ENCODE data around the gene RAC3.

DNA sequence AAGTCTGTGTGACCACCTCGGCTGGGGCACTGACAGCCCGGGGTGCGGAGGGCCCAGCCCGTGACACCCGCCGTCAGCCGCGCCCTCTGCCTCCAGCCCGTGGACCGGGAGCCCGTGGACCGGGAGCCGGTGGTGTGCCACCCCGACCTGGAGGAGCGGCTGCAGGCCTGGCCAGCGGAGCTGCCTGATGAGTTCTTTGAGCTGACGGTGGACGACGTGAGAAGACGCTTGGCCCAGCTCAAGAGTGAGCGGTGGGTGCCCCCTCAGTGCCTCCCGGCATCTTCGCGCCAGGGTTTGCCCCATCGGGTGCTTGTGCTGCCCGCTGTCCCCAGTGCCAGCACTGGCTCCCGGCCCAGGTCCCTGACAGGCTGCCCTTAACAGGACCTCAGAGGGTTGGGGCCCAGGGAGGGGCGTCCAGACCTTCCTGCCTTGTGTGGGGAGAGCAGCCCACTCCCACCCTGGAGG lies 22.5 kb upstream of the RAC3 start:
- TF ChIP-seq POLR2A (IDR thresholded peaks at IDR 0.05) = no peak
- TF ChIP-seq, protein P1, sequence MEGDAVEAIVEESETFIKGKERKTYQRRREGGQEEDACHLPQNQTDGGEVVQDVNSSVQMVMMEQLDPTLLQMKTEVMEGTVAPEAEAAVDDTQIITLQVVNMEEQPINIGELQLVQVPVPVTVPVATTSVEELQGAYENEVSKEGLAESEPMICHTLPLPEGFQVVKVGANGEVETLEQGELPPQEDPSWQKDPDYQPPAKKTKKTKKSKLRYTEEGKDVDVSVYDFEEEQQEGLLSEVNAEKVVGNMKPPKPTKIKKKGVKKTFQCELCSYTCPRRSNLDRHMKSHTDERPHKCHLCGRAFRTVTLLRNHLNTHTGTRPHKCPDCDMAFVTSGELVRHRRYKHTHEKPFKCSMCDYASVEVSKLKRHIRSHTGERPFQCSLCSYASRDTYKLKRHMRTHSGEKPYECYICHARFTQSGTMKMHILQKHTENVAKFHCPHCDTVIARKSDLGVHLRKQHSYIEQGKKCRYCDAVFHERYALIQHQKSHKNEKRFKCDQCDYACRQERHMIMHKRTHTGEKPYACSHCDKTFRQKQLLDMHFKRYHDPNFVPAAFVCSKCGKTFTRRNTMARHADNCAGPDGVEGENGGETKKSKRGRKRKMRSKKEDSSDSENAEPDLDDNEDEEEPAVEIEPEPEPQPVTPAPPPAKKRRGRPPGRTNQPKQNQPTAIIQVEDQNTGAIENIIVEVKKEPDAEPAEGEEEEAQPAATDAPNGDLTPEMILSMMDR (IDR thresholded peaks at IDR 0.05) = no peak
